Measurements from ENCODE around the gene AGAP2. TPM values are rescaled to one million over a fixed set of nuclear protein-coding genes. Genes with fewer than 3 reads are reported as not detected.

The AGAP2 gene
- total and polyA plus RNA-seq, 12 donors = 0.50 to 8.1 (median 2.1) TPM

DNA sequence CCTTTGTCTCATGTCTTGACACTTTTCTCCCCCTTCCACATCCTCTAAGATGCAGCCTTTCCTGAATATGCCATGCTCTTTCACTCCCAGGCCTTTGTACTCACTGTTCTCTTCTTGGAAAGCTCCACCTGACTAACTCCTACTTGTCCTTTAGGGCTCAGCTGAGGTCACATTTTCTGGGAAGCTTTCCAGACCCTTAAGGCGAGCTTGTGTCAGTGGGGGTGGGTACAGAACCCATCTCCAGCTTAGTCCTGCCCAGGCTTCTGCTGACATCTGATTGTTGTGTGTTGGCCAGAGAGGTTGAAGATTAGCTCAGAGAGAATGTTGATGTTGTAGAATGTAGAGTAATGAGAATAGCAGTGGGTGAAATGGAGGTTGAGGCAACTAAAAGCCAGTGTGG is 41.2 kb upstream of the AGAP2 start:
- intact Hi-C loops (cut with DNase I) = no loop called here
- TF ChIP-seq POLR2A (IDR thresholded peaks at IDR 0.05) = no peak
- TF ChIP-seq, protein P1, sequence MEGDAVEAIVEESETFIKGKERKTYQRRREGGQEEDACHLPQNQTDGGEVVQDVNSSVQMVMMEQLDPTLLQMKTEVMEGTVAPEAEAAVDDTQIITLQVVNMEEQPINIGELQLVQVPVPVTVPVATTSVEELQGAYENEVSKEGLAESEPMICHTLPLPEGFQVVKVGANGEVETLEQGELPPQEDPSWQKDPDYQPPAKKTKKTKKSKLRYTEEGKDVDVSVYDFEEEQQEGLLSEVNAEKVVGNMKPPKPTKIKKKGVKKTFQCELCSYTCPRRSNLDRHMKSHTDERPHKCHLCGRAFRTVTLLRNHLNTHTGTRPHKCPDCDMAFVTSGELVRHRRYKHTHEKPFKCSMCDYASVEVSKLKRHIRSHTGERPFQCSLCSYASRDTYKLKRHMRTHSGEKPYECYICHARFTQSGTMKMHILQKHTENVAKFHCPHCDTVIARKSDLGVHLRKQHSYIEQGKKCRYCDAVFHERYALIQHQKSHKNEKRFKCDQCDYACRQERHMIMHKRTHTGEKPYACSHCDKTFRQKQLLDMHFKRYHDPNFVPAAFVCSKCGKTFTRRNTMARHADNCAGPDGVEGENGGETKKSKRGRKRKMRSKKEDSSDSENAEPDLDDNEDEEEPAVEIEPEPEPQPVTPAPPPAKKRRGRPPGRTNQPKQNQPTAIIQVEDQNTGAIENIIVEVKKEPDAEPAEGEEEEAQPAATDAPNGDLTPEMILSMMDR (IDR thresholded peaks at IDR 0.05) = no peak
- no peak overlapping the region for H3K27ac ChIP-seq
- WGBS, 4 donors = 24 to 67% (median 46%) methylated on average over 1 of the region's 1 CpG
- H3K9me3 ChIP-seq (replicated peaks in 1 of 3) = no peaks in the 10 kb centered on the region
- no peaks in the 10 kb centered on the region for H3K27me3 ChIP-seq
- H3K36me3 ChIP-seq (replicated peaks in 1 of 2) = peaks cover 0 to 5% of the 10 kb centered on the region in 2 donors
- H3K4me3 ChIP-seq = no peak overlapping the region
- DNase-seq = peak in 1 of 7 donors; percentile 28
- H3K4me1 ChIP-seq (replicated peaks in 1 of 2) = peaks cover 7 to 15% of the 10 kb centered on the region in 2 donors

DNA sequence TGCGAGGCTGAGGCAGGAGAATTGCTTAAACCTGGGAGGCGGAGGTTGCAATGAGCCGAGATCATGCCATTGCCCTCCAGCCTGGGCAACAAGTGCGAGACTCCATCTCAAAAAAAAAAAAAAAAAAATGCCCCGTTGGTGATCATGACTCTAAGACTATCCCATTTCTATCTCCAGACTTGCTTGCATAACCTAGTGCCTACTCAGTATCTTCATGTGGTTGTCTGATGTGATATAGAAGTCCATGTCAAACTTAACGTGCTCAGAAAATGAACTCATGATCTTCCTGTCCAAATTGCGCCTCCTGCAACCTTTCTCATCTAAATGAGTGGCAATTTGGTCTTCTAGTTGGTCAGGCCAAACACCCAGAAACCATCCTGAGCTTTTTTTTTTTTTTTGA is 39.4 kb upstream of the AGAP2 start:
- H3K27me3 ChIP-seq = no peaks in the 10 kb centered on the region
- no peak for DNase-seq
- H3K4me3 ChIP-seq = no peak overlapping the region
- intact Hi-C loops (cut with DNase I) = no loop called here
- 89 to 93% (median 92%) methylated on average over 7 of the region's 7 CpGs for WGBS, 4 donors
- TF ChIP-seq, protein P1 (IDR thresholded peaks at IDR 0.05) = no peak
- TF ChIP-seq POLR2A (IDR thresholded peaks at IDR 0.05) = no peak
- peaks cover 0 to 5% of the 10 kb centered on the region in 2 donors for H3K36me3 ChIP-seq (replicated peaks in 1 of 2)
- no peak overlapping the region for H3K27ac ChIP-seq
- no peaks in the 10 kb centered on the region for H3K9me3 ChIP-seq (replicated peaks in 1 of 3)
- peaks cover 6 to 8% of the 10 kb centered on the region in 2 donors for H3K4me1 ChIP-seq (replicated peaks in 1 of 2)

DNA sequence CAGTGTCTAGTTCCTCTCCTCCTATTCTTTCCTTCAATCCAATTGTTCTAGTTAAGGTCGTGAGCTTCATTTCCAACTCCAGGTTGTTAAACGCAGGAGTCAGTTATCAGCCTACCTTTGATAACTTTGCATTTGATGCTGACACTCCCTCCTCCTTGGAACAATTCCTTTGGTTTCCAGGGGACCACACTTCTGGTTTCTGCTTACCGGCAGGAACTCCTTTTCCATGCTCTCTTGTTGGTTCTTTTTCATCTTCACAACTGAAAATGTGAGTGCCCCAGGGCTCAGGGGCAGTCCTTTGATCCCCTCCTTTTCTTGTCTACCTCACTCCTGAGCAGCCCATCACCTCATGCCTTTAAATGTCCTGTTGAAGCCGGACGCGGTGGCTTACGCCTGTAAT is 38.8 kb upstream of the AGAP2 start:
- H3K4me3 ChIP-seq = no peak overlapping the region
- 91 to 97% (median 92%) methylated on average over 7 of the region's 7 CpGs for WGBS, 4 donors
- H3K36me3 ChIP-seq (replicated peaks in 1 of 2) = peaks cover 0 to 5% of the 10 kb centered on the region in 2 donors
- H3K27me3 ChIP-seq = no peaks in the 10 kb centered on the region
- no peaks in the 10 kb centered on the region for H3K9me3 ChIP-seq (replicated peaks in 1 of 3)
- DNase-seq = no peak
- TF ChIP-seq, protein P1 (IDR thresholded peaks at IDR 0.05) = no peak
- no peak for TF ChIP-seq POLR2A (IDR thresholded peaks at IDR 0.05)
- H3K27ac ChIP-seq = no peak overlapping the region
- intact Hi-C loops (cut with DNase I) = no loop called here
- peaks cover 7 to 8% of the 10 kb centered on the region in 2 donors for H3K4me1 ChIP-seq (replicated peaks in 1 of 2)

DNA sequence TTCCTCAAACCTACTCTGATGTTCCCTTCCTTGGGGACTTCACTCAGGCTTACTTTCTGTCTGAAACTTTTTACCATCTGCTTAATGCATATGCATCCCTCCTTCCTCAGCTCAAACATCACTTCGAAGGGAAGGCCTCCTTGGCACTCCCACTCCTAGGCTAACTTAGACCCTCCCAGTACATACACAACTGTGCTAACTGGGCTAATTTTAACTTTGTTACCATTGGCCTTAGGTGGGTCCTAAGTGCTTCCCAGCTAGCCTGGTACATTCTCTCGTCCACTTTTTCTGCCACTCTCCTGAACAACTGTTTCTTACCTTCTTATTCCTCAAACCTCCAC is 37.7 kb upstream of the AGAP2 start:
- intact Hi-C loops (cut with DNase I) = no loop called here
- WGBS, 4 donors = 85 to 93% (median 89%) methylated on average over 2 of the region's 2 CpGs
- Histone ChIP-seq H3K4me3 (no peak overlapping the region), H3K36me3 (replicated peaks in 1 of 2) (peaks cover 0 to 5% of the 10 kb centered on the region in 2 donors), H3K27me3 (no peaks in the 10 kb centered on the region), H3K4me1 (replicated peaks in 1 of 2) (peaks cover 12 to 13% of the 10 kb centered on the region in 2 donors), H3K27ac (no peak overlapping the region), H3K9me3 (replicated peaks in 1 of 3) (no peaks in the 10 kb centered on the region)
- TF ChIP-seq POLR2A (IDR thresholded peaks at IDR 0.05) = no peak
- TF ChIP-seq, protein P1 (IDR thresholded peaks at IDR 0.05) = no peak
- no peak for DNase-seq
